HEK293 (cell line): Measurements from ENCODE around the gene DSCAML1.

Experiments
- CTCF ChIA-PET: fragments of 350-600 bp; formaldehyde crosslinking; extraction: SDS; loops from one replicate; lab custom pipeline; 2021; ENCODE audit warnings: antibody characterized with exemption; lab: Yijun Ruan, JAX
- POLR2A ChIA-PET: fragments of 300-600 bp; formaldehyde crosslinking; extraction: SDS; loops from one replicate; lab custom pipeline; 2020; ENCODE audit warnings: antibody characterized with exemption, inconsistent platforms; lab: Yijun Ruan, JAX
- H3K27ac ChIP-seq: fragments of 200-500 bp; sonication (Bioruptor generic); 2 replicates; pipeline ENCODE4 v1.5.1; 2014; ENCODE audit warnings: low read depth, low read length, control low read depth, inconsistent platforms; ENCODE audit errors: extremely low read depth
- H3K36me3 ChIP-seq, 2 experiments: fragments of 200-500 bp in 1 of 2; sonication (Bioruptor generic) in 1 of 2; 1 replicate in 1 of 2; 2 replicates in 1 of 2; pipeline ENCODE4 v1.5.1; 2014 to 2017; ENCODE audit warnings: inconsistent platforms in 2 of 2, low read length in 2 of 2; ENCODE audit not compliant: control insufficient read depth in 2 of 2, insufficient read depth in 1 of 2
- H3K4me1 ChIP-seq: fragments of 200-500 bp; sonication (Bioruptor generic); 2 replicates; pipeline ENCODE4 v1.5.1; 2014; ENCODE audit warnings: mild to moderate bottlenecking, low read length, inconsistent platforms; ENCODE audit not compliant: control insufficient read depth, insufficient read depth
- H3K4me3 ChIP-seq: 2 replicates; pipeline ENCODE4 v1.5.1; 2011; ENCODE audit warnings: low read depth, mild to moderate bottlenecking, control low read depth, low read length, moderate library complexity
- H3K9me3 ChIP-seq: fragments of 200-500 bp; sonication (Bioruptor generic); 2 replicates; pipeline ENCODE4 v1.5.1; 2014; ENCODE audit warnings: low read depth, low read length, inconsistent platforms; ENCODE audit not compliant: control insufficient read depth, insufficient read depth
- KLF9 ChIP-seq: fragments of 450-650 bp; formaldehyde crosslinking; IDR thresholded peaks from 2 replicates; pipeline ENCODE4 v1.5.1; 2016; ENCODE audit warnings: missing biosample characterization, missing genetic modification characterization, low read depth
- SP3 ChIP-seq: fragments of 450-650 bp; formaldehyde crosslinking; IDR thresholded peaks from 2 replicates; pipeline ENCODE4 v1.5.1; 2016; ENCODE audit warnings: missing biosample characterization, missing genetic modification characterization
- ZNF157 ChIP-seq: fragments of 450-650 bp; formaldehyde crosslinking; IDR thresholded peaks from 2 replicates; pipeline ENCODE4 v1.5.1; 2016; ENCODE audit warnings: missing biosample characterization, missing genetic modification characterization
- ZNF184 ChIP-seq: fragments of 450-650 bp; IDR thresholded peaks from 2 replicates; pipeline ENCODE4 v1.5.1; 2018; ENCODE audit warnings: missing biosample characterization, mild to moderate bottlenecking, missing genetic modification characterization
- ZNF223 ChIP-seq: fragments of 450-650 bp; formaldehyde crosslinking; IDR thresholded peaks from 2 replicates; pipeline ENCODE4 v1.5.1; 2016; ENCODE audit warnings: missing biosample characterization, missing genetic modification characterization
- ZNF423 ChIP-seq: fragments of 450-650 bp; formaldehyde crosslinking; IDR thresholded peaks from 2 replicates; pipeline ENCODE4 v1.5.1; 2016; ENCODE audit warnings: missing biosample characterization, missing genetic modification characterization
- ZNF48 ChIP-seq: fragments of 450-650 bp; formaldehyde crosslinking; IDR thresholded peaks from 2 replicates; pipeline ENCODE4 v1.5.1; 2016; ENCODE audit warnings: missing biosample characterization, missing genetic modification characterization
- ZNF610 ChIP-seq: fragments of 450-650 bp; formaldehyde crosslinking; IDR thresholded peaks from 2 replicates; pipeline ENCODE4 v1.5.1; 2016; ENCODE audit warnings: missing biosample characterization, missing genetic modification characterization, borderline replicate concordance
- ZNF654 ChIP-seq: fragments of 450-650 bp; formaldehyde crosslinking; IDR thresholded peaks from 2 replicates; pipeline ENCODE4 v1.5.1; 2016; ENCODE audit warnings: low read depth, missing biosample characterization, missing genetic modification characterization
- ZNF785 ChIP-seq: fragments of 450-650 bp; formaldehyde crosslinking; IDR thresholded peaks from 2 replicates; pipeline ENCODE4 v1.5.1; 2016; ENCODE audit warnings: missing biosample characterization, missing genetic modification characterization
- ZXDB ChIP-seq: fragments of 450-650 bp; formaldehyde crosslinking; IDR thresholded peaks from 2 replicates; pipeline ENCODE4 v1.5.1; 2016; ENCODE audit warnings: missing biosample characterization, missing genetic modification characterization
- TF ChIP-seq, protein P1 (sequence below): fragments of 450-650 bp; formaldehyde crosslinking; IDR thresholded peaks from 2 replicates; pipeline ENCODE4 v1.5.1; 2016; ENCODE audit warnings: missing biosample characterization, missing genetic modification characterization
- TF ChIP-seq, protein P2 (sequence below): fragments of 450-650 bp; formaldehyde crosslinking; conservative IDR thresholded peaks from 2 replicates; pipeline ENCODE4 v1.5.1; 2016; ENCODE audit warnings: low read depth, missing biosample characterization, missing genetic modification characterization
- TF ChIP-seq, protein P3 (sequence below): fragments of 450-650 bp; formaldehyde crosslinking; IDR thresholded peaks from 2 replicates; pipeline ENCODE4; 2016; ENCODE audit warnings: missing biosample characterization, missing genetic modification characterization
- TF ChIP-seq, protein P4 (sequence below): fragments of 450-650 bp; formaldehyde crosslinking; IDR thresholded peaks from 2 replicates; pipeline ENCODE4 v1.5.1; 2016; ENCODE audit warnings: missing biosample characterization, missing genetic modification characterization

The DSCAML1 gene

DNA sequence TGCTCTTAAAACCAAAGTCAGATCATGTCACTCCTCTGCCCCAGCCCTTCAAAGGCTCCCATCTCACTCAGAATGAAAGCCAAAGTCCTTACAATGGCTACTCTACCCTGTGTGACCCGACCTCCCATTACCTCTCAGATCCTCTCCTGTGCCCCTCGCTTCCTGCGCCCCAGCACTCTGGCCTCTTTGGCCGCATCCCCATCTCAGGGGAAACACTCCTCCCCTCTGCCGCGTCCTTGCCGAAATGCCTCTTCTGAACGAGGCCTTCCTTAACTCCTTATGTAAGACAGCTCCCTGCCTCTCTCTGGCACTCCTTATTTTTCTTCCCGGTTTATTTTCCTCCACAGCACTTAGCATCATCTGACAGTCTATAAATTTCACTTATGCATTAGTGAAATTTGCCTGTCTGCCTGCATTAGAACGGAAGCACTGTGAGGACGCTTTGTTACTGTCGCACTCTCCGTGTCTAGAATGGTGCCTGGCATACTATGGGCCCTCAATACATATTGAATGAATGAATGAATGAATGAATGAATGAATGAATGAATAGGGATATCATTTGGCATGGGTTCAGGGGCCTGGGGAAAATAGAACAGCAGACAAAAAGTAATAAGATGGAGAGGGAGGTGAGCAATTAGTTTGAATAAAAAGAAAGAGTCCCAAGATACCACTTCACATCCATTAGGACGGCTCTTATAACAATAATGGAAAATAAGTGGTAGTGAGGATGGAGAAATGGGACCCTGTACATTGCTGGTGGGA lies 331.6 kb downstream of the DSCAML1 start (continued):
- no peak for TF ChIP-seq ZXDB (tag by site-specific recombination)

DNA sequence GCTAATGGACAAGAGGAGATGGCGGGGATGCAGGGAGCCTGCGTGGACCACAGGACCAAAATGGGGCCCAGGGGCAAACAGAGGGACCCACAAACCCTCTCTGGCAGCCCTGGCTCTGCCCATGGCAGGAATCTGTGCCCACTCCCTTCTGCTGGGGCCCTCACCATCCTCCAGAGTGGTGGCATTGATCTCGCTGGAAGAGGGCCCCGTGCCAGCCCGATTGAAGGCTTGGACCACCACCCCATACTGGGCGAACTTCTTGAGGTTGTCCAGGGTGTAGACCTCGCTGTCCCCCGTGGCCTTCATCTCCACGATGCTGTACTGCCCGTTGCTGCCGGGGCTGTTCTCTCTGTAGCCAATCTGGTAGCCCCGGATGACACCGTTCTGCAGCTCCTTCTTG lies 332.2 kb downstream of the DSCAML1 start:
- CTCF ChIA-PET = interaction anchor here (0.7 to 2.0 kb wide), 3 partner anchors 10 to 39 kb away, joined by 3 to 9 read pairs (median 5); no protein-coding TSS in a partner anchor
- TF ChIP-seq KLF9 (tag by site-specific recombination) = no peak
- TF ChIP-seq ZNF785 (tag by site-specific recombination) = no peak
- TF ChIP-seq ZNF610 (tag by site-specific recombination) = no peak
- TF ChIP-seq ZNF423 = no peak
- TF ChIP-seq ZNF48 (tag by site-specific recombination) = no peak
- no peak for TF ChIP-seq ZNF157 (tag by site-specific recombination)
- TF ChIP-seq, protein P1, sequence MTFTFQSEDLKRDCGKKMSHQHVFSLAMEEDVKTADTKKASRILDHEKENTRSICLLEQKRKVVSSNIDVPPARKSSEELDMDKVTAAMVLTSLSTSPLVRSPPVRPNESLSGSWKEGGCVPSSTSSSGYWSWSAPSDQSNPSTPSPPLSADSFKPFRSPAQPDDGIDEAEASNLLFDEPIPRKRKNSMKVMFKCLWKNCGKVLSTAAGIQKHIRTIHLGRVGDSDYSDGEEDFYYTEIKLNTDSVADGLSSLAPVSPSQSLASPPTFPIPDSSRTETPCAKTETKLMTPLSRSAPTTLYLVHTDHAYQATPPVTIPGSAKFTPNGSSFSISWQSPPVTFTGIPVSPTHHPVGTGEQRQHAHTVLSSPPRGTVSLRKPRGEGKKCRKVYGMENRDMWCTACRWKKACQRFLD = no peak
- no peak for TF ChIP-seq ZNF184 (tag by site-specific recombination)
- TF ChIP-seq, protein P2, sequence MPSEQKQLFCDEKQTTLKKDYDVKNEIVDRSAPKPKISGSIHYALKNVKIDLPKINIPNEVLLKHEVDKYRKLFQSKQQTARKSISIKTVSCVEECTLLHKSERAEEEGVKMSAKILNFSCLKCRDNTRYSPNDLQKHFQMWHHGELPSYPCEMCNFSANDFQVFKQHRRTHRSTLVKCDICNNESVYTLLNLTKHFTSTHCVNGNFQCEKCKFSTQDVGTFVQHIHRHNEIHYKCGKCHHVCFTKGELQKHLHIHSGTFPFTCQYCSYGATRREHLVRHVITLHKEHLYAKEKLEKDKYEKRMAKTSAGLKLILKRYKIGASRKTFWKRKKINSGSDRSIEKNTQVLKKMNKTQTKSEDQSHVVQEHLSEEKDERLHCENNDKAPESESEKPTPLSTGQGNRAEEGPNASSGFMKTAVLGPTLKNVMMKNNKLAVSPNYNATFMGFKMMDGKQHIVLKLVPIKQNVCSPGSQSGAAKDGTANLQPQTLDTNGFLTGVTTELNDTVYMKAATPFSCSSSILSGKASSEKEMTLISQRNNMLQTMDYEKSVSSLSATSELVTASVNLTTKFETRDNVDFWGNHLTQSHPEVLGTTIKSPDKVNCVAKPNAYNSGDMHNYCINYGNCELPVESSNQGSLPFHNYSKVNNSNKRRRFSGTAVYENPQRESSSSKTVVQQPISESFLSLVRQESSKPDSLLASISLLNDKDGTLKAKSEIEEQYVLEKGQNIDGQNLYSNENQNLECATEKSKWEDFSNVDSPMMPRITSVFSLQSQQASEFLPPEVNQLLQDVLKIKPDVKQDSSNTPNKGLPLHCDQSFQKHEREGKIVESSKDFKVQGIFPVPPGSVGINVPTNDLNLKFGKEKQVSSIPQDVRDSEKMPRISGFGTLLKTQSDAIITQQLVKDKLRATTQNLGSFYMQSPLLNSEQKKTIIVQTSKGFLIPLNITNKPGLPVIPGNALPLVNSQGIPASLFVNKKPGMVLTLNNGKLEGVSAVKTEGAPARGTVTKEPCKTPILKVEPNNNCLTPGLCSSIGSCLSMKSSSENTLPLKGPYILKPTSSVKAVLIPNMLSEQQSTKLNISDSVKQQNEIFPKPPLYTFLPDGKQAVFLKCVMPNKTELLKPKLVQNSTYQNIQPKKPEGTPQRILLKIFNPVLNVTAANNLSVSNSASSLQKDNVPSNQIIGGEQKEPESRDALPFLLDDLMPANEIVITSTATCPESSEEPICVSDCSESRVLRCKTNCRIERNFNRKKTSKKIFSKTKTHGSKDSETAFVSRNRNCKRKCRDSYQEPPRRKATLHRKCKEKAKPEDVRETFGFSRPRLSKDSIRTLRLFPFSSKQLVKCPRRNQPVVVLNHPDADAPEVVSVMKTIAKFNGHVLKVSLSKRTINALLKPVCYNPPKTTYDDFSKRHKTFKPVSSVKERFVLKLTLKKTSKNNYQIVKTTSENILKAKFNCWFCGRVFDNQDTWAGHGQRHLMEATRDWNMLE (tag by site-specific recombination) = no peak
- TF ChIP-seq SP3 = no peak
- TF ChIP-seq, protein P3, sequence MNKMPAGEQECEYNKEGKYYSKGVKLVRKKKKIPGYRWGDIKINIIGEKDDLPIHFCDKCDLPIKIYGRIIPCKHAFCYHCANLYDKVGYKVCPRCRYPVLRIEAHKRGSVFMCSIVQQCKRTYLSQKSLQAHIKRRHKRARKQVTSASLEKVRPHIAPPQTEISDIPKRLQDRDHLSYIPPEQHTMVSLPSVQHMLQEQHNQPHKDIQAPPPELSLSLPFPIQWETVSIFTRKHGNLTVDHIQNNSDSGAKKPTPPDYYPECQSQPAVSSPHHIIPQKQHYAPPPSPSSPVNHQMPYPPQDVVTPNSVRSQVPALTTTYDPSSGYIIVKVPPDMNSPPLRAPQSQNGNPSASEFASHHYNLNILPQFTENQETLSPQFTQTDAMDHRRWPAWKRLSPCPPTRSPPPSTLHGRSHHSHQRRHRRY (tag by site-specific recombination) = no peak
- TF ChIP-seq, protein P4, sequence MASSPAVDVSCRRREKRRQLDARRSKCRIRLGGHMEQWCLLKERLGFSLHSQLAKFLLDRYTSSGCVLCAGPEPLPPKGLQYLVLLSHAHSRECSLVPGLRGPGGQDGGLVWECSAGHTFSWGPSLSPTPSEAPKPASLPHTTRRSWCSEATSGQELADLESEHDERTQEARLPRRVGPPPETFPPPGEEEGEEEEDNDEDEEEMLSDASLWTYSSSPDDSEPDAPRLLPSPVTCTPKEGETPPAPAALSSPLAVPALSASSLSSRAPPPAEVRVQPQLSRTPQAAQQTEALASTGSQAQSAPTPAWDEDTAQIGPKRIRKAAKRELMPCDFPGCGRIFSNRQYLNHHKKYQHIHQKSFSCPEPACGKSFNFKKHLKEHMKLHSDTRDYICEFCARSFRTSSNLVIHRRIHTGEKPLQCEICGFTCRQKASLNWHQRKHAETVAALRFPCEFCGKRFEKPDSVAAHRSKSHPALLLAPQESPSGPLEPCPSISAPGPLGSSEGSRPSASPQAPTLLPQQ (tag by site-specific recombination) = no peak
- TF ChIP-seq ZNF654 (tag by site-specific recombination) = no peak
- no peak for TF ChIP-seq ZNF223 (tag by site-specific recombination)
- POLR2A ChIA-PET = no interaction called here
- Histone ChIP-seq H3K9me3 (no peaks in the 10 kb centered on the region), H3K27ac (no peak overlapping the region), H3K4me1 (no peaks in the 10 kb centered on the region), H3K36me3 (no peaks in the 10 kb centered on the region), H3K4me3 (no peak overlapping the region)
